Head of caudate nucleus (tissue), 42 donors: Measurements from ENCODE around the gene OR51V1.

Source experiments
- DNase-seq, 42 donors: peaks; one replicate each; pipeline versions ENCODE4 v3.0.0 to v3.0.0-alpha.2; 2020 to 2021; ENCODE audit warnings: mixed read lengths in 7 of 42
- intact Hi-C: fragments of 100-400 bp; cut with DNase I; formaldehyde crosslinking; loops from one replicate; pipeline ENCODE4 v1.15.0; 2022

Gene OR51V1

GRCh38 chr11:5232176-5232575 lies 31.7 kb upstream of the OR51V1 start:
- no peak for DNase-seq

GRCh38 chr11:5231111-5231510 lies 30.6 kb upstream of the OR51V1 start:
- intact Hi-C loops: no loop called here
- DNase-seq: no peak

More at GRCh38 chr11:5232176-5232575, 31.7 kb upstream of the OR51V1 start:
- intact Hi-C loops: no loop called here

GRCh38 chr11:5230266-5230665 lies 29.8 kb upstream of the OR51V1 start:
- intact Hi-C loops: no loop called here
- DNase-seq: no peak

GRCh38 chr11:5229796-5230195 lies 29.3 kb upstream of the OR51V1 start:
- intact Hi-C loops: no loop called here
- no peak for DNase-seq

GRCh38 chr11:5229356-5229755 lies 28.9 kb upstream of the OR51V1 start:
- intact Hi-C loops: no loop called here
- DNase-seq: no peak

- DNase-seq: no peak
- intact Hi-C loops: no loop called here
These were observed 27.6 kb upstream of the OR51V1 start for GRCh38 chr11:5228124-5228523.

- intact Hi-C loops: no loop called here
- no peak for DNase-seq
These were observed 27.2 kb upstream of the OR51V1 start for GRCh38 chr11:5227681-5228080.

- DNase-seq: no peak
- intact Hi-C loops: no loop called here
These were observed 26.3 kb upstream of the OR51V1 start, which contains the start of gene HBB for GRCh38 chr11:5226732-5227310. TSS of gene HBB (minus strand) at chr11:5227071. CDS start at chr11:5227021, 50 bp downstream.

GRCh38 chr11:5225480-5225871 lies 25.0 kb upstream of the OR51V1 start:
- intact Hi-C loops: no loop called here
- DNase-seq: no peak

- no peak for DNase-seq
- intact Hi-C loops: no loop called here
These were observed 24.3 kb upstream of the OR51V1 start for GRCh38 chr11:5224538-5225479.

GRCh38 chr11:5223686-5224085 lies 23.2 kb upstream of the OR51V1 start:
- DNase-seq: no peak
- intact Hi-C loops: no loop called here

GRCh38 chr11:5223146-5223545 lies 22.7 kb upstream of the OR51V1 start:
- intact Hi-C loops: no loop called here
- no peak for DNase-seq

GRCh38 chr11:5210376-5210885 lies 9.9 kb upstream of the OR51V1 start:
- intact Hi-C loops: no loop called here
- DNase-seq: no peak

- intact Hi-C loops: no loop called here
These were observed 4.3 kb upstream of the OR51V1 start for GRCh38 chr11:5204787-5205186.

GRCh38 chr11:5203366-5203765 lies 2.9 kb upstream of the OR51V1 start:
- DNase-seq: no peak
- intact Hi-C loops: no loop called here

More at GRCh38 chr11:5204787-5205186, 4.3 kb upstream of the OR51V1 start:
- peak in 1 of 42 donors; percentile 3 for DNase-seq

GRCh38 chr11:5198285-5198684 lies 2.2 kb downstream of the OR51V1 start:
- intact Hi-C loops: no loop called here
- DNase-seq: no peak

- intact Hi-C loops: no loop called here
- no peak for DNase-seq
These were observed 2.9 kb downstream of the OR51V1 start for GRCh38 chr11:5197536-5197935.

GRCh38 chr11:5196731-5197130 lies 3.8 kb downstream of the OR51V1 start:
- intact Hi-C loops: no loop called here
- DNase-seq: no peak

- DNase-seq: no peak
- intact Hi-C loops: no loop called here
These were observed 4.4 kb downstream of the OR51V1 start for GRCh38 chr11:5196067-5196466.

GRCh38 chr11:5192738-5193137 lies 7.7 kb downstream of the OR51V1 start:
- no peak for DNase-seq
- intact Hi-C loops: no loop called here
